Measurements from ENCODE around the gene SLC9A8. TPM values are rescaled to one million over a fixed set of nuclear protein-coding genes. Genes with fewer than 3 reads are reported as not detected.
A peak's percentile ranks its signal among the peaks of the same experiment; 100 is the strongest.

The SLC9A8 gene
- total RNA-seq, 1 experiment from 2014 or later: 21.4 TPM

GRCh38 chr20:49851991-49852390, 39.4 kb downstream of the SLC9A8 start:
- 0 out of 2 replicates have a peak, but pooled peaks cover 26% of the 10 kb centered on the region for H3K36me3 ChIP-seq (ENCODE audit: low read depth)
- H2AFZ ChIP-seq: no peak overlapping the region
- no peak for DNase-seq
- H3K9me2 ChIP-seq (ENCODE audit: insufficient read depth): no peaks in the 10 kb centered on the region
- no peaks in the 10 kb centered on the region for H3K27me3 ChIP-seq (ENCODE audit: insufficient read depth, low read depth)
- H3F3A ChIP-seq (ENCODE audit: insufficient read depth, low read depth): peaks cover 19% of the 10 kb centered on the region; the same call in 1 of the 2 replicates
- intact Hi-C loops (cut with micrococcal nuclease; ENCODE audit: unreplicated experiment): no loop called here
- TF ChIP-seq CTCF (conservative IDR thresholded peaks at IDR 0.05): no peak
- POLR2A ChIA-PET (ENCODE audit: unreplicated experiment): no interaction called here
- H3K27ac ChIP-seq: no peak overlapping the region
- H3K4me3 ChIP-seq: no peak overlapping the region
- CTCF ChIA-PET: no interaction called here
- no peak overlapping the region for H3K4me2 ChIP-seq
- 0 out of 2 replicates have a peak, but pooled peaks cover 7% of the 10 kb centered on the region for H3K4me1 ChIP-seq (replicated peaks; ENCODE audit: insufficient read depth)
- H3K9me3 ChIP-seq (ENCODE audit: insufficient read depth, low read depth): no peaks in the 10 kb centered on the region
- H3K79me2 ChIP-seq (ENCODE audit: low read depth): no peaks in the 10 kb centered on the region
- no TSS peak for BruUV-seq (replicated peaks)
- H4K20me1 ChIP-seq (ENCODE audit: insufficient read depth): no peaks in the 10 kb centered on the region

- intact Hi-C loops (cut with micrococcal nuclease; ENCODE audit: unreplicated experiment): no loop called here
- BruUV-seq (replicated peaks): no TSS peak
- Histone ChIP-seq H3K9me3 (ENCODE audit: insufficient read depth, low read depth) (no peaks in the 10 kb centered on the region), H3F3A (ENCODE audit: insufficient read depth, low read depth) (peaks cover 21% of the 10 kb centered on the region; the same call in 1 of the 2 replicates), H3K4me1 (replicated peaks; ENCODE audit: insufficient read depth) (0 out of 2 replicates have a peak, but pooled peaks cover 7% of the 10 kb centered on the region), H2AFZ (no peak overlapping the region), H3K36me3 (ENCODE audit: low read depth) (0 out of 2 replicates have a peak, but pooled peaks cover 31% of the 10 kb centered on the region), H3K4me3 (no peak overlapping the region), H3K9me2 (ENCODE audit: insufficient read depth) (no peaks in the 10 kb centered on the region), H4K20me1 (ENCODE audit: insufficient read depth) (no peaks in the 10 kb centered on the region), H3K4me2 (no peak overlapping the region), H3K27me3 (ENCODE audit: insufficient read depth, low read depth) (no peaks in the 10 kb centered on the region), H3K79me2 (ENCODE audit: low read depth) (no peaks in the 10 kb centered on the region), H3K27ac (peak overlapping the region; percentile 10; the same call in 1 of the 2 replicates)
- POLR2A ChIA-PET (ENCODE audit: unreplicated experiment): interaction anchor here (0.6 kb wide), 1 partner anchor 82 kb away, joined by 26 read pairs; no protein-coding TSS in a partner anchor
- TF ChIP-seq EZH2 (IDR thresholded peaks at IDR 0.05; ENCODE audit: low read depth) (no peak), CTCF (conservative IDR thresholded peaks at IDR 0.05) (no peak)
- DNase-seq: no peak
- CTCF ChIA-PET: interaction anchor here (0.7 kb wide), 2 partner anchors 127 to 293 kb away, joined by 4 to 15 read pairs; no protein-coding TSS in a partner anchor
These were observed 40.0 kb downstream of the SLC9A8 start for GRCh38 chr20:49852522-49853080.

GRCh38 chr20:49853640-49854039, 41.0 kb downstream of the SLC9A8 start:
- H3F3A ChIP-seq (ENCODE audit: insufficient read depth, low read depth): peaks cover 31% of the 10 kb centered on the region
- no peaks in the 10 kb centered on the region for H3K79me2 ChIP-seq (ENCODE audit: low read depth)
- H2AFZ ChIP-seq: no peak overlapping the region
- H3K27me3 ChIP-seq (ENCODE audit: insufficient read depth, low read depth): no peaks in the 10 kb centered on the region
- no peak overlapping the region for H3K4me2 ChIP-seq
- TF ChIP-seq EZH2 (IDR thresholded peaks at IDR 0.05; ENCODE audit: low read depth) (no peak), CTCF (conservative IDR thresholded peaks at IDR 0.05) (no peak)
- intact Hi-C loops (cut with micrococcal nuclease; ENCODE audit: unreplicated experiment): no loop called here
- 0 out of 2 replicates have a peak overlapping the region, but pooled peaks have one; percentile 10 for H3K27ac ChIP-seq
- ChIA-PET POLR2A (ENCODE audit: unreplicated experiment) (no interaction called here), CTCF (interaction anchor here (0.7 kb wide), 1 partner anchor 126 kb away, joined by 4 read pairs; no protein-coding TSS in a partner anchor)
- DNase-seq: peak; percentile 51 to 78
- H3K4me3 ChIP-seq: no peak overlapping the region
- no TSS peak for BruUV-seq (replicated peaks)
- no peaks in the 10 kb centered on the region for H3K9me2 ChIP-seq (ENCODE audit: insufficient read depth)
- peaks cover 13% of the 10 kb centered on the region for H3K4me1 ChIP-seq (replicated peaks; ENCODE audit: insufficient read depth)
- peaks cover 29% of the 10 kb centered on the region; the same call in 1 of the 2 replicates for H3K36me3 ChIP-seq (ENCODE audit: low read depth)
- no peaks in the 10 kb centered on the region for H3K9me3 ChIP-seq (ENCODE audit: insufficient read depth, low read depth)
- H4K20me1 ChIP-seq (ENCODE audit: insufficient read depth): no peaks in the 10 kb centered on the region
